WTC11 (cell line): ENCODE data around the gene STYK1. TPM values are rescaled to one million over a fixed set of nuclear protein-coding genes. Genes with fewer than 3 reads are reported as not detected.

Experiments used
- ATAC-seq: fragments of 200-7000 bp; cut with Tn5 transposase; 2 replicates; pipeline ENCODE4 v1.10.0; 2021; ENCODE audit warnings: mild to moderate bottlenecking, moderate library complexity
- CTCF ChIA-PET: fragments of 300-600 bp; sonication (Branson Sonifier 250); formaldehyde crosslinking; loops from one replicate; lab custom pipeline; 2021; ENCODE audit warnings: antibody characterized with exemption; lab: Charles Lee
- POLR2A ChIA-PET: fragments of 350-600 bp; sonication (Branson Sonifier 250); formaldehyde crosslinking; loops from one replicate; lab custom pipeline; 2021; ENCODE audit warnings: antibody characterized with exemption; lab: Charles Lee
- DNase-seq: peaks from one replicate; pipeline ENCODE4 v3.0.0; 2021; ENCODE audit warnings: low spot score
- H3K27ac Mint-ChIP-seq: 2 replicates; pipeline ENCODE4 v1.8.0; 2021; ENCODE audit warnings: mixed read lengths
- H3K27me3 Mint-ChIP-seq: 2 replicates; pipeline ENCODE4 v1.8.0; 2021; ENCODE audit warnings: low read depth, mild to moderate bottlenecking, moderate library complexity, mixed read lengths
- H3K36me3 Mint-ChIP-seq: 2 replicates; pipeline ENCODE4 v1.8.0; 2021; ENCODE audit warnings: mixed read lengths
- H3K4me1 Mint-ChIP-seq: 2 replicates; pipeline ENCODE4 v1.8.0; 2022; ENCODE audit warnings: mixed read lengths
- H3K4me3 Mint-ChIP-seq: 2 replicates; pipeline ENCODE4 v1.8.0; 2021; ENCODE audit warnings: mild to moderate bottlenecking, moderate library complexity, mixed read lengths
- H3K9me3 Mint-ChIP-seq: 2 replicates; pipeline ENCODE4 v1.8.0; 2021; ENCODE audit warnings: mixed read lengths
- CREB1 ChIP-seq: sonication (generic); formaldehyde crosslinking; IDR thresholded peaks from 2 replicates; pipeline ENCODE4 v1.8.0; 2023; ENCODE audit warnings: mild to moderate bottlenecking, missing genetic modification reagents
- EMX1 ChIP-seq: fragments of 250-450 bp; sonication (Bioruptor Pico); IDR thresholded peaks from 2 replicates; pipeline ENCODE4 v1.8.0; 2021; ENCODE audit warnings: mild to moderate bottlenecking
- GTF2I ChIP-seq: fragments of 250-450 bp; sonication (Bioruptor Pico); conservative IDR thresholded peaks from 2 replicates; pipeline ENCODE4 v1.4.0; 2021; ENCODE audit warnings: mild to moderate bottlenecking
- KAT7 ChIP-seq: sonication (generic); formaldehyde crosslinking; IDR thresholded peaks from 2 replicates; pipeline ENCODE4 v1.8.1; 2023; ENCODE audit warnings: missing genetic modification reagents, mild to moderate bottlenecking, borderline replicate concordance
- SMAD3 ChIP-seq: sonication (generic); formaldehyde crosslinking; IDR thresholded peaks from 2 replicates; pipeline ENCODE4 v1.8.0; 2022; ENCODE audit warnings: missing genetic modification reagents, mild to moderate bottlenecking, borderline replicate concordance
- SP1 ChIP-seq: sonication (generic); formaldehyde crosslinking; conservative IDR thresholded peaks from 2 replicates; pipeline ENCODE4 v1.8.1; 2022; ENCODE audit warnings: missing genetic modification reagents
- TEAD4 ChIP-seq: sonication (generic); formaldehyde crosslinking; IDR thresholded peaks from 2 replicates; pipeline ENCODE4 v1.8.0; 2022; ENCODE audit warnings: mild to moderate bottlenecking, missing genetic modification reagents
- TP53 ChIP-seq: sonication (generic); formaldehyde crosslinking; IDR thresholded peaks from 2 replicates; pipeline ENCODE4 v1.8.1; 2023; ENCODE audit warnings: mild to moderate bottlenecking, missing genetic modification reagents
- ZBTB21 ChIP-seq: sonication (generic); formaldehyde crosslinking; IDR thresholded peaks from 2 replicates; pipeline ENCODE4 v1.8.1; 2023; ENCODE audit warnings: mild to moderate bottlenecking, missing genetic modification reagents, borderline replicate concordance
- ZNF219 ChIP-seq: sonication (generic); formaldehyde crosslinking; IDR thresholded peaks from 2 replicates; pipeline ENCODE4 v1.8.0; 2023; ENCODE audit warnings: missing genetic modification reagents, mild to moderate bottlenecking, borderline replicate concordance
- ZNF396 ChIP-seq: fragments of 250-450 bp; sonication (Bioruptor Pico); IDR thresholded peaks from 2 replicates; pipeline ENCODE4 v1.8.0; 2021; ENCODE audit warnings: mild to moderate bottlenecking, moderate library complexity, borderline replicate concordance
- total RNA-seq: library from RNA; stranded (reverse); gene quantifications from 3 replicates; pipeline ENCODE4 v1.2.3, GENCODE V29; 2021
- TF ChIP-seq, protein P1 (sequence below): sonication (generic); formaldehyde crosslinking; IDR thresholded peaks from 2 replicates; pipeline ENCODE4 v1.8.0; 2023; ENCODE audit warnings: missing genetic modification reagents, mild to moderate bottlenecking, borderline replicate concordance
- TF ChIP-seq, protein P2 (sequence below): sonication (generic); formaldehyde crosslinking; IDR thresholded peaks from 2 replicates; pipeline ENCODE4 v1.8.0; 2022; ENCODE audit warnings: mild to moderate bottlenecking, missing genetic modification reagents
- TF ChIP-seq, protein P3 (sequence below): fragments of 250-450 bp; sonication (Bioruptor Pico); IDR thresholded peaks from 2 replicates; pipeline ENCODE4 v1.9.0; 2021; ENCODE audit warnings: mild to moderate bottlenecking
- TF ChIP-seq, protein P4 (sequence below): fragments of 250-450 bp; sonication (Bioruptor Pico); IDR thresholded peaks from 2 replicates; pipeline ENCODE4 v2.1.2; 2022; ENCODE audit warnings: mild to moderate bottlenecking, moderate library complexity
- TF ChIP-seq, protein P5 (sequence below): fragments of 250-450 bp; sonication (Bioruptor Pico); conservative IDR thresholded peaks from 2 replicates; pipeline ENCODE4 v1.9.0; 2021; ENCODE audit warnings: mild to moderate bottlenecking

Gene STYK1
- total RNA-seq, 1 experiment from 2014 or later, result 1.6 TPM

DNA sequence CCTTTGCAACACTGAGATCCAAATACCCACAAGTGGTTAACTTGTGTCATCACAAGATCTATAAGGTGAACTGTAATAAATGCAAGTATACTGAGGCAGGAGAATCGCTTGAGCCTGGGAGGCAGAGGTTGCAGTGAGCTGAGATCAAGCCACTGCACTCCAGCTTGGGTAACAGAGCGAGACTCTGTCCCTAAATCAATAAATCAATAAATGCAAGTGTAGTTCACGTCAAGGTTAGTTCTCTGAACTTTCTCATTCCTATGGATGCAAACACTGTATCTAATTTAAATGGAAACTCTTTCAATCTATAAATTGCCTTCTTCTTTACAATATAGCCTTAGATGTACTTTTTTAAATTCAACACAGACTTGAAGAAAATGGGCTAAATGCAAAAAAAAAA is 63.7 kb downstream of the STYK1 start:
- CTCF ChIA-PET, result no interaction called here
- peaks cover 65% of the 10 kb centered on the region for H3K36me3 Mint-ChIP-seq

DNA sequence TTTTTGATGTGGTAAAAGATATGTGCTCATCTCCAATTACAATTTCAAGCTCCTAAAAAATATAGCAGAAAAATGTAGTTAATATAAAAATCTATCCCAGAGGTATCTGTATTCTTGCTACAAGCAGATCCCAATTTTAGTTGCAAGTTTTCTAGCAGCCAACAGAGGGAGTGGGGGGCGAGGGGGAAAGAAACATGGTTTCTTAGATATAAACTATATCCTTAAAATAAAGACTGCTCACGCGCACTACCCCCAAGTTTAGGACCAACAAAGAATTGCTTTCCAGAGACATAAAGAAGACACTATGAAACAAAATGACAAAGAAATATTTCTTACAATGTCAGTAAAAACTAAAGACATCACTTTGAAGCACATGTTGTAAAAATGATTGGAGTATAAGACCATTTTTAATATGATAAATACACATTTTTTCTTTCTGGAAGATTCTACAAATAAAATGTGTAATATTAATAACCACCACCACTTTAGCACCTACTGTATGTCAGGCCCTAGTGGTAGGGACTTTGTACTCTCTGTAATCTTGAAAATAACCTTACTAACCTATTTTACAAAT is 65.9 kb downstream of the STYK1 start:
- Mint-ChIP-seq H3K9me3 (no peaks in the 10 kb centered on the region), H3K4me3 (no peak overlapping the region), H3K36me3 (peaks cover 69% of the 10 kb centered on the region), H3K4me1 (peaks cover 13% of the 10 kb centered on the region), H3K27me3 (no peaks in the 10 kb centered on the region), H3K27ac (no peak overlapping the region)
- ATAC-seq (peak; percentile 43; the same call in 1 of the 2 replicates), DNase-seq (no peak)
- CTCF ChIA-PET, result interaction anchor here (0.6 to 1.0 kb wide), 3 partner anchors 11 to 373 kb away, joined by 3 read pairs; no protein-coding TSS in a partner anchor
- TF ChIP-seq, protein P1, sequence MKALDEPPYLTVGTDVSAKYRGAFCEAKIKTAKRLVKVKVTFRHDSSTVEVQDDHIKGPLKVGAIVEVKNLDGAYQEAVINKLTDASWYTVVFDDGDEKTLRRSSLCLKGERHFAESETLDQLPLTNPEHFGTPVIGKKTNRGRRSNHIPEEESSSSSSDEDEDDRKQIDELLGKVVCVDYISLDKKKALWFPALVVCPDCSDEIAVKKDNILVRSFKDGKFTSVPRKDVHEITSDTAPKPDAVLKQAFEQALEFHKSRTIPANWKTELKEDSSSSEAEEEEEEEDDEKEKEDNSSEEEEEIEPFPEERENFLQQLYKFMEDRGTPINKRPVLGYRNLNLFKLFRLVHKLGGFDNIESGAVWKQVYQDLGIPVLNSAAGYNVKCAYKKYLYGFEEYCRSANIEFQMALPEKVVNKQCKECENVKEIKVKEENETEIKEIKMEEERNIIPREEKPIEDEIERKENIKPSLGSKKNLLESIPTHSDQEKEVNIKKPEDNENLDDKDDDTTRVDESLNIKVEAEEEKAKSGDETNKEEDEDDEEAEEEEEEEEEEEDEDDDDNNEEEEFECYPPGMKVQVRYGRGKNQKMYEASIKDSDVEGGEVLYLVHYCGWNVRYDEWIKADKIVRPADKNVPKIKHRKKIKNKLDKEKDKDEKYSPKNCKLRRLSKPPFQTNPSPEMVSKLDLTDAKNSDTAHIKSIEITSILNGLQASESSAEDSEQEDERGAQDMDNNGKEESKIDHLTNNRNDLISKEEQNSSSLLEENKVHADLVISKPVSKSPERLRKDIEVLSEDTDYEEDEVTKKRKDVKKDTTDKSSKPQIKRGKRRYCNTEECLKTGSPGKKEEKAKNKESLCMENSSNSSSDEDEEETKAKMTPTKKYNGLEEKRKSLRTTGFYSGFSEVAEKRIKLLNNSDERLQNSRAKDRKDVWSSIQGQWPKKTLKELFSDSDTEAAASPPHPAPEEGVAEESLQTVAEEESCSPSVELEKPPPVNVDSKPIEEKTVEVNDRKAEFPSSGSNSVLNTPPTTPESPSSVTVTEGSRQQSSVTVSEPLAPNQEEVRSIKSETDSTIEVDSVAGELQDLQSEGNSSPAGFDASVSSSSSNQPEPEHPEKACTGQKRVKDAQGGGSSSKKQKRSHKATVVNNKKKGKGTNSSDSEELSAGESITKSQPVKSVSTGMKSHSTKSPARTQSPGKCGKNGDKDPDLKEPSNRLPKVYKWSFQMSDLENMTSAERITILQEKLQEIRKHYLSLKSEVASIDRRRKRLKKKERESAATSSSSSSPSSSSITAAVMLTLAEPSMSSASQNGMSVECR (CRISPR knock-in tag), result no peak
- TF ChIP-seq, protein P2, sequence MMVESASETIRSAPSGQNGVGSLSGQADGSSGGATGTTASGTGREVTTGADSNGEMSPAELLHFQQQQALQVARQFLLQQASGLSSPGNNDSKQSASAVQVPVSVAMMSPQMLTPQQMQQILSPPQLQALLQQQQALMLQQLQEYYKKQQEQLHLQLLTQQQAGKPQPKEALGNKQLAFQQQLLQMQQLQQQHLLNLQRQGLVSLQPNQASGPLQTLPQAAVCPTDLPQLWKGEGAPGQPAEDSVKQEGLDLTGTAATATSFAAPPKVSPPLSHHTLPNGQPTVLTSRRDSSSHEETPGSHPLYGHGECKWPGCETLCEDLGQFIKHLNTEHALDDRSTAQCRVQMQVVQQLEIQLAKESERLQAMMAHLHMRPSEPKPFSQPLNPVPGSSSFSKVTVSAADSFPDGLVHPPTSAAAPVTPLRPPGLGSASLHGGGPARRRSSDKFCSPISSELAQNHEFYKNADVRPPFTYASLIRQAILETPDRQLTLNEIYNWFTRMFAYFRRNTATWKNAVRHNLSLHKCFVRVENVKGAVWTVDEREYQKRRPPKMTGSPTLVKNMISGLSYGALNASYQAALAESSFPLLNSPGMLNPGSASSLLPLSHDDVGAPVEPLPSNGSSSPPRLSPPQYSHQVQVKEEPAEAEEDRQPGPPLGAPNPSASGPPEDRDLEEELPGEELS (CRISPR knock-in tag), result no peak
- TF ChIP-seq ZBTB21, result no peak
- TF ChIP-seq, protein P3, sequence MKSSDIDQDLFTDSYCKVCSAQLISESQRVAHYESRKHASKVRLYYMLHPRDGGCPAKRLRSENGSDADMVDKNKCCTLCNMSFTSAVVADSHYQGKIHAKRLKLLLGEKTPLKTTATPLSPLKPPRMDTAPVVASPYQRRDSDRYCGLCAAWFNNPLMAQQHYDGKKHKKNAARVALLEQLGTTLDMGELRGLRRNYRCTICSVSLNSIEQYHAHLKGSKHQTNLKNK, result no peak
- TF ChIP-seq, protein P4, sequence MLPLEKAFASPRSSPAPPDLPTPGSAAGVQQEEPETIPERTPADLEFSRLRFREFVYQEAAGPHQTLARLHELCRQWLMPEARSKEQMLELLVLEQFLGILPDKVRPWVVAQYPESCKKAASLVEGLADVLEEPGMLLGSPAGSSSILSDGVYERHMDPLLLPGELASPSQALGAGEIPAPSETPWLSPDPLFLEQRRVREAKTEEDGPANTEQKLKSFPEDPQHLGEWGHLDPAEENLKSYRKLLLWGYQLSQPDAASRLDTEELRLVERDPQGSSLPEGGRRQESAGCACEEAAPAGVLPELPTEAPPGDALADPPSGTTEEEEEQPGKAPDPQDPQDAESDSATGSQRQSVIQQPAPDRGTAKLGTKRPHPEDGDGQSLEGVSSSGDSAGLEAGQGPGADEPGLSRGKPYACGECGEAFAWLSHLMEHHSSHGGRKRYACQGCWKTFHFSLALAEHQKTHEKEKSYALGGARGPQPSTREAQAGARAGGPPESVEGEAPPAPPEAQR (CRISPR knock-in tag), result no peak
- TF ChIP-seq SP1, result no peak
- no peak for TF ChIP-seq SMAD3 (CRISPR knock-in tag)
- TF ChIP-seq EMX1 (CRISPR knock-in tag), result no peak
- POLR2A ChIA-PET, result no interaction called here

More for the DNA sequence above, 63.7 kb downstream of the STYK1 start:
- ATAC-seq, result no peak
- DNase-seq, result no peak
- H3K4me1 Mint-ChIP-seq, result peaks cover 16% of the 10 kb centered on the region
- no peak overlapping the region for H3K4me3 Mint-ChIP-seq
- no peak overlapping the region for H3K27ac Mint-ChIP-seq
- no peaks in the 10 kb centered on the region; the same call in 1 of the 2 replicates for H3K9me3 Mint-ChIP-seq
- H3K27me3 Mint-ChIP-seq, result no peaks in the 10 kb centered on the region; the same call in 1 of the 2 replicates
- TF ChIP-seq ZNF219, result no peak
- TF ChIP-seq CREB1, result no peak
- no peak for TF ChIP-seq ZNF396
- TF ChIP-seq TP53 (CRISPR knock-in tag), result no peak
- TF ChIP-seq GTF2I (CRISPR knock-in tag), result no peak
- no peak for TF ChIP-seq TEAD4 (CRISPR knock-in tag)
- TF ChIP-seq KAT7 (CRISPR knock-in tag), result no peak
- TF ChIP-seq, protein P5, sequence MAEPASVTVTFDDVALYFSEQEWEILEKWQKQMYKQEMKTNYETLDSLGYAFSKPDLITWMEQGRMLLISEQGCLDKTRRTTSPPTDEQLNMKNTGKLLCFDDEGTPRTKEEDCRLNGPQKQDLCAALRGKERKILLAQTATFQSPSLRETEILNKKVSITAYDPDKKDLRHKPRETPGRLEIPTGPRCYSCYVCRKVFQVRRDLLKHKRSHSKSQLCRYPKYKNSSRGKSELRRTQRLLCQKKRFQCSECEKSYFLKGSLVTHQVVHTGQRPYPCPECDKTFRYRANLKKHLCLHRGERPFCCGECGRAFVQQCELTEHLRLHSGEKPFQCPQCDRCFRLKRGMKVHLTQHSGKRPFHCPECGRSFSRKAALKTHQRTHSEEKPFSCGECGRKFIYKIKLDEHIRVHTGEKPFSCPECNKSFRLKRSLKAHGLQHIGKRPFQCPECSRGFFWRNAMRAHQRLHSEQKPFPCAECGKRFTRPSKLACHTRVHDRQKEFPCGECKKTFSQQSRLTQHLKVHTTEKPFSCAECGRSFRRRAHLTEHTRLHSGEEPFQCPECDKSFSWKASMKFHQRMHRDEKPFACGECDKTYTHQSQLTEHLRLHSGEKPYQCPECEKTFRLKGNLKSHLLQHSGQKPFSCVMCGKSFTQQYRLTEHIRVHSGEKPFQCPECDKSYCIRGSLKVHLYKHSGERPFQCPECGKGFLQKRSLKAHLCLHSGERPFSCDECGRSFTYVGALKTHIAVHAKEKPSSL, result no peak
- POLR2A ChIA-PET, result no interaction called here
